ENCODE data around the gene MAP2K7.
A peak's percentile ranks its signal among the peaks of the same experiment; 100 is the strongest.
"Not testable (repeated sequence)": the region's sequence is repeated elsewhere in the genome, so short reads cannot be mapped to it uniquely, and the experiment has no call there.

Gene MAP2K7

GRCh38 chr19:7932276-7932929, 28.7 kb downstream of the MAP2K7 start:
- DNase-seq = no peak

GRCh38 chr19:7932930-7933300, 29.2 kb downstream of the MAP2K7 start:
- no peak for DNase-seq

- no peak for DNase-seq
These were observed 29.7 kb downstream of the MAP2K7 start for GRCh38 chr19:7933411-7933810.

- no peak for DNase-seq
These were observed 30.4 kb downstream of the MAP2K7 start for GRCh38 chr19:7933828-7934725.

GRCh38 chr19:7934766-7935165, 31.1 kb downstream of the MAP2K7 start:
- DNase-seq = no peak

- no peak for DNase-seq
These were observed 37.2 kb downstream of the MAP2K7 start for GRCh38 chr19:7940841-7941240.

- DNase-seq = no peak
These were observed 38.4 kb downstream of the MAP2K7 start for GRCh38 chr19:7941895-7942596.

GRCh38 chr19:7942981-7943443, 39.3 kb downstream of the MAP2K7 start:
- no peak for DNase-seq

- peak; percentile 99 to 100 for DNase-seq
These were observed 39.9 kb downstream of the MAP2K7 start, which contains the start of gene TIMM44 for GRCh38 chr19:7943444-7944176. Gene TIMM44, minus strand, starts transcription at chr19:7943666. Its CDS starts 15 bp downstream, at chr19:7943651.

- DNase-seq = peak; percentile 92 to 96
These were observed 40.6 kb downstream of the MAP2K7 start for GRCh38 chr19:7944177-7944761.

GRCh38 chr19:7947939-7948338, 44.3 kb downstream of the MAP2K7 start:
- DNase-seq = no peak

GRCh38 chr19:7953060-7953459, 49.4 kb downstream of the MAP2K7 start:
- no peak for DNase-seq

- no peak for DNase-seq
These were observed 49.9 kb downstream of the MAP2K7 start for GRCh38 chr19:7953576-7953975.

- DNase-seq = no peak
These were observed 52.0 kb downstream of the MAP2K7 start for GRCh38 chr19:7955696-7956095.

- no peak for DNase-seq
These were observed 55.5 kb downstream of the MAP2K7 start for GRCh38 chr19:7959211-7959610.

- DNase-seq = not testable (repeated sequence)
These were observed 57.4 kb downstream of the MAP2K7 start for GRCh38 chr19:7961082-7961481.

GRCh38 chr19:7961920-7962626, 58.4 kb downstream of the MAP2K7 start:
- DNase-seq = no peak

- no peak for DNase-seq
These were observed 59.1 kb downstream of the MAP2K7 start for GRCh38 chr19:7962644-7963268.

GRCh38 chr19:7963566-7963965, 59.9 kb downstream of the MAP2K7 start:
- DNase-seq = no peak
